Heart right ventricle (tissue), 16 donors: ENCODE data around the gene NPLOC4. TPM values are rescaled to one million over a fixed set of nuclear protein-coding genes. Genes with fewer than 3 reads are reported as not detected.
A peak's percentile ranks its signal among the peaks of the same experiment; 100 is the strongest.

Experiments
- ATAC-seq, 8 donors: fragments of 200-7000 bp; cut with Tn5 transposase; one replicate each; pipeline ENCODE4 v1.9.1; 2020; ENCODE audit warnings: mild to moderate bottlenecking in 8 of 8, moderate library complexity in 8 of 8, moderate number of reproducible peaks in 1 of 8
- DNase-seq, 2 donors: peaks; one replicate each; pipeline ENCODE4 v3.0.0-alpha.2; 2020
- H3K27ac ChIP-seq, 10 donors: fragments of 200-600 bp; sonication (generic) in 2 of 10; one replicate each; pipeline versions ENCODE4 v1.5.0 to v1.8.0; 2020 to 2022; ENCODE audit warnings: mild to moderate bottlenecking in 3 of 10
- H3K27me3 ChIP-seq, 7 donors: fragments of 200-600 bp; one replicate each; pipeline ENCODE4 v1.8.0; 2021 to 2022; ENCODE audit warnings: mild to moderate bottlenecking in 2 of 7
- H3K36me3 ChIP-seq, 9 donors: fragments of 200-600 bp; sonication (generic) in 1 of 9; one replicate each; pipeline versions ENCODE4 v1.5.0 to v1.8.0; 2020 to 2022; ENCODE audit warnings: mild to moderate bottlenecking in 2 of 9
- H3K4me1 ChIP-seq, 9 donors: fragments of 200-600 bp; sonication (generic) in 1 of 9; one replicate each; pipeline versions ENCODE4 v1.5.0 to v1.8.0; 2020 to 2022; ENCODE audit warnings: mild to moderate bottlenecking in 4 of 9
- H3K4me3 ChIP-seq, 10 donors: fragments of 200-600 bp; sonication (generic) in 2 of 10; one replicate each; pipeline versions ENCODE4 v1.5.0 to v1.8.0; 2020 to 2022; ENCODE audit warnings: mild to moderate bottlenecking in 7 of 10, moderate library complexity in 2 of 10
- H3K9me3 ChIP-seq, 11 donors: fragments of 200-600 bp in 10 of 11; sonication (generic) in 2 of 11; one replicate each; pipeline versions ENCODE4 v1.5.0 to v1.8.0; 2013 to 2022; ENCODE audit warnings: mild to moderate bottlenecking in 2 of 11, control low read depth in 1 of 11, moderate library complexity in 1 of 11
- WGBS, 2 donors: extraction: QIAGEN DNeasy Blood & Tissue Kit; methylation state at CpG; one replicate each; pipeline ENCODE4 v1.1.7; 2013; ENCODE audit warnings: inconsistent platforms in 1 of 2; 5-methylcytosine and 5-hydroxymethylcytosine counted together
- intact Hi-C, 10 donors: fragments of 100-400 bp; cut with DNase I; formaldehyde crosslinking; loops; one replicate each; pipeline versions ENCODE4 v1.11.1 to v1.14.2; 2022
- polyA plus RNA-seq, 2 donors: library from polyadenylated mRNA; stranded (reverse); fragments of 200-250 nt; gene quantifications; one replicate each; pipeline ENCODE4 v1.2.3, GENCODE V29; 2013
- total RNA-seq, 10 donors: library from RNA; stranded (reverse); fragmentation: NEBNext Ultra II Directional in 3 of 10; extraction: Animal tissue kit (Norgen Biotek cat#: 25700) in 3 of 10; gene quantifications; one replicate each; pipeline versions ENCODE4 v1.2.1 to v1.2.4, GENCODE V29; 2021 to 2023
- TF ChIP-seq, protein P1 (sequence below), 9 donors: fragments of 200-600 bp; sonication (generic) in 2 of 9; IDR thresholded peaks; one replicate each; pipeline versions ENCODE4 v1.5.0 to v1.8.0; 2021 to 2022; ENCODE audit warnings: antibody characterized with exemption in 9 of 9, mild to moderate bottlenecking in 5 of 9, moderate library complexity in 1 of 9
- donor health status: Arrhythmogenic right ventricular cardiomyopathy.
- donor health status: ischemic (EF 13 %, LVEDD 7.1; RV severe dilation, severe dysfunction).
- donor health status: healthy with polysubstance abuse.
- donor health status: DM: no; HTN: yes; CAD: no.
- donor health status: DM: no; HTN: no; CAD: no.
- donor health status: ischemic (EF 25% LVEDD 6.9; RV normal size, moderate dysfunction).
- donor health status: ischemic (EF 25% LVEDD 5.7; RV mildly dilated, moderate dysfunction).
- donor health status: healthy.
- donor health status: DM: yes; HTN: yes; CAD: no.
- donor health status: Ischemic cardiomyopathy.
- donor health status: ischemic (EF 35%, LVEDD 5.7; RV mildly dilated, moderate dysfunction).
- donor health status: nonischemic (EF 11% LVEDD 7.7; RV severe dilation, severe dysfunction).
- donor health status: DM: yes; HTN: yes; CAD: no.
- donor health status: PGD.
- donor health status: ischemic (EF 29% LVEDD 5.4; RV normal size, mild dysfunction).
- donor health status: nonischemic (EF 23%, LVEDD 6.1; RV moderate dilation, normal function).

NPLOC4 gene
- total and polyA plus RNA-seq, 12 donors, result 30.7 to 115 (median 95.2) TPM

DNA sequence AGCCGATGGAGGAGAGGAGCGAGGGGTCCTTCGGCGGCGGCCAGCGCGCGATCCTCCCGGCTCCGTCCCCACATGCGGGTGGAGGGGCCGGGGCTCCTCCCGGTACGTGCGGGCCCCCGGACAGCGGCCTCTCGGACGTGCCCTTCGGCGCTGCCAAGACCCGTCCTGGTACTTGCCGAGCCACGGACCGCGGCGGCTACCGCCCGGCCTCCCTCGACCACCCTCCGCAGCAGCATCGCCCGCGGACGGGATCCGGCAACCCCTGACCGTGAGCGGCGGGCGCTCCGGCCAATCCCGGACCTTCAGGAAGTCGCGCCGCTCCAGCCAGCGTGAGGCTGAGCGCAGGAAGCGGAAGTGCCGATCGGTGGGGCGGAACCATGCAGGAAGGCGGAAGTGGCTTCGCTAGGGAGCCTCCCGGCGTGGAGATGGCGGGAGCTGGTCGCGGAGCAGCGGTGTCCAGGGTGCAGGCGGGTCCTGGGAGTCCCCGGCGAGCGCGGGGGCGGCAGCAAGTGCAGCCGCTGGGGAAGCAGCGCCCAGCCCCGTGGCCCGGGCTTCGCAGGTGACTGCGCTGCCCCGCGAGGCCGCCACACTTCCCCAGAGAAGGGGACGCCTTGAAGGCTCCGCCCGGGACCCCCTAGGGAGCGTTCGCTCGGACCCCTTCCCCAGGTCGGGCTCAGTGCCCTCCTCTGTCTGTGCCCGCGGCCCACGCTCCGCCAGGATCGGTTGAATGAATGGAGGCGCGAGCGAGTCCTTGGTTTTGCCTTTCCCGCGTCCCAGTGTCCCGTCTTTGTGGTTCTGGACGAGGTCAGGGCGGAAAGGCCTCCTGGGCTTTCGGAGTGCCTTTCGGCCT is 29.7 kb upstream of the NPLOC4 start, which contains the start of the genes CCDC137 and OXLD1:
CCDC137 (plus strand) TSS at position 396 of the 850 bp plus-strand sequence; CDS start at position 426, 30 bp downstream.
OXLD1 (minus strand) TSS at position 264 of the 850 bp plus-strand sequence; CDS start at position 236, 28 bp downstream.
- peak; percentile 97 for DNase-seq
- 0 to 1% methylated on average over 87 to 96 of the region's 96 CpGs for WGBS, 2 donors

DNA sequence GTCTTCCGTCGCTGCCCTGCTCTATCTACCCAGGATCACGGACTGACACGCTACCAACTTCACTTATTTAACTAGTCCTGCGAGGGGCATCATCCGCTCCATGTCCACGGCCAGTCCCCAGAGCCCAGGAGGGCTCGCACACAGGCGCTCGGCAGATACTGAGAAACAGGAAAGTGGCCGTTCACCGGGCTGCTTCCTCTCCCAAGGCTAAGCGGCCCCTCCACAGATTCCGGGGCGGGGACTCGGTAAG is 29.1 kb upstream of the NPLOC4 start:
- H3K27ac ChIP-seq, result peak overlapping the region; percentile 30 to 97 (median 92)
- intact Hi-C loops, result loop anchor here in 2 of 10 donors (1.0 to 2.0 kb wide), 3 partner anchors 17 to 29 kb away; partner anchors contain the start of genes NPLOC4 (in 2 of the 2), TSPAN10 (in 2 of the 2) and ARL16 (in 1 of the 2)

More for the DNA sequence above, 29.7 kb upstream of the NPLOC4 start, which contains the start of the genes CCDC137 and OXLD1:
- Histone ChIP-seq H3K36me3 (peaks cover 0 to 48% (median 0%) of the 10 kb centered on the region in 9 donors), H3K4me1 (peaks cover 6 to 29% (median 24%) of the 10 kb centered on the region in 9 donors), H3K4me3 (peak within 1 kb of the TSS; percentile 71 to 99 (median 94)), H3K27me3 (no peaks in the 10 kb centered on the region), H3K9me3 (no peaks in the 10 kb centered on the region), H3K27ac (peak within 1 kb of the TSS; percentile 30 to 97 (median 92))
- intact Hi-C loops, result loop anchor here in 2 of 10 donors (1.0 to 2.0 kb wide), 3 partner anchors 17 to 30 kb away; partner anchors contain the start of genes NPLOC4 (in 2 of the 2), TSPAN10 (in 2 of the 2) and ARL16 (in 1 of the 2)
- peak; percentile 96 to 100 (median 99) for ATAC-seq
- TF ChIP-seq, protein P1, sequence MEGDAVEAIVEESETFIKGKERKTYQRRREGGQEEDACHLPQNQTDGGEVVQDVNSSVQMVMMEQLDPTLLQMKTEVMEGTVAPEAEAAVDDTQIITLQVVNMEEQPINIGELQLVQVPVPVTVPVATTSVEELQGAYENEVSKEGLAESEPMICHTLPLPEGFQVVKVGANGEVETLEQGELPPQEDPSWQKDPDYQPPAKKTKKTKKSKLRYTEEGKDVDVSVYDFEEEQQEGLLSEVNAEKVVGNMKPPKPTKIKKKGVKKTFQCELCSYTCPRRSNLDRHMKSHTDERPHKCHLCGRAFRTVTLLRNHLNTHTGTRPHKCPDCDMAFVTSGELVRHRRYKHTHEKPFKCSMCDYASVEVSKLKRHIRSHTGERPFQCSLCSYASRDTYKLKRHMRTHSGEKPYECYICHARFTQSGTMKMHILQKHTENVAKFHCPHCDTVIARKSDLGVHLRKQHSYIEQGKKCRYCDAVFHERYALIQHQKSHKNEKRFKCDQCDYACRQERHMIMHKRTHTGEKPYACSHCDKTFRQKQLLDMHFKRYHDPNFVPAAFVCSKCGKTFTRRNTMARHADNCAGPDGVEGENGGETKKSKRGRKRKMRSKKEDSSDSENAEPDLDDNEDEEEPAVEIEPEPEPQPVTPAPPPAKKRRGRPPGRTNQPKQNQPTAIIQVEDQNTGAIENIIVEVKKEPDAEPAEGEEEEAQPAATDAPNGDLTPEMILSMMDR (IDR thresholded peaks at IDR 0.05), result no peak

DNA sequence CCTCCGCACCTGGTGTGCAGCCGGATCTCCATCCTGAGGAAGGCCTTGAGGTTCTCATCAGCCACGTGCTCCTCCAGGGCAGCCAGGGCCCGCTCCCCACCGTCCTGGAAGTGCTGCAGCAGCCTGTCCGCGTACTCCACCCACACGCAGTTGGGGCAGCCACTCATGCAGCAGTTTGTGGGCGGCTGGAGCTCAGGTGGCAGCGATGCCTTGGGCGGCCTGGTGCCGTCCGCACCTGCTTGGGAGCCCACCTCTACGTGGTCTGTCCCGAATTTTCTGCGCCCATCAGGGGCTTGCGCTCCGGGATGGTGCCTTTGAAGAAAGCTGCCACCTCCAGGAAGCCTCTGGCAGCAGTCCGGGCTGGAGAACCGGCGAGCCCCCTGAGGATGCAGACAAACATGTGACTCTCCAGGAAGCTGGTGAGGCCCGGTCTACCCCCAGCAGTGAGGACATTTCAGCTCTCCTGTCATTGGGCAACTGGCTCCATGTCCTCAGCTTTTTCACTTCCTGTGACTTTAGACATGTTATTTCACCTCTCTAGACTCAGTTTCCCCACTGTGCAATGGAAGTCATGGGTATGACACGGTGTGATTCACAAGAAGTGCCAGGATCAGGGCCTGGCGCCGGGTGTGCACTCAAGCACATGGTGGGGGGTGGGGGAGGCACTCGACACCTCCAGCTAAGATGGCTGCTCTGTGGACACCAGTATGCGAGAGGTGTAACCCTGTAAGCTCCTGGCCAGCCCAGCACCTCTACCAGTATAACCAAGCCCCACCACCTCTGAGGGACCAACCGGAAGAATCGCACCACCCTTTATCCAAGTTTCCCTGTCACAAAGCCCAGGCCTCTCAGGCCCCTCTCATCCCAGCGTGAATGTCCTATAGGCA is 28.5 kb upstream of the NPLOC4 start:
- no peak for DNase-seq
- H3K27ac ChIP-seq, result peak overlapping the region; percentile 30 to 97 (median 92)
- peak overlapping the region; percentile 71 to 99 (median 94) for H3K4me3 ChIP-seq
- H3K4me1 ChIP-seq, result peaks cover 6 to 29% (median 24%) of the 10 kb centered on the region in 9 donors
- H3K9me3 ChIP-seq, result no peaks in the 10 kb centered on the region
- intact Hi-C loops, result loop anchor here in 2 of 10 donors (1.0 to 2.0 kb wide), 3 partner anchors 18 to 29 kb away; partner anchors contain the start of genes NPLOC4 (in 2 of the 2), TSPAN10 (in 2 of the 2) and ARL16 (in 1 of the 2)
- peaks cover 0 to 36% (median 0%) of the 10 kb centered on the region in 9 donors for H3K36me3 ChIP-seq
- peak in 6 of 8 donors; percentile 2 to 35 (median 7) for ATAC-seq
- TF ChIP-seq, protein P1 (IDR thresholded peaks at IDR 0.05), result no peak
- H3K27me3 ChIP-seq, result no peaks in the 10 kb centered on the region
- 61 to 65% methylated on average over 30 of the region's 30 CpGs for WGBS, 2 donors

More for the DNA sequence above, 29.1 kb upstream of the NPLOC4 start:
- Histone ChIP-seq H3K4me3 (peak overlapping the region; percentile 71 to 99 (median 94)), H3K36me3 (peaks cover 0 to 42% (median 0%) of the 10 kb centered on the region in 9 donors), H3K4me1 (peaks cover 6 to 29% (median 24%) of the 10 kb centered on the region in 9 donors), H3K27me3 (no peaks in the 10 kb centered on the region), H3K9me3 (no peaks in the 10 kb centered on the region)
- ATAC-seq (peak in 6 of 8 donors; percentile 6 to 51 (median 22)), DNase-seq (no peak)
- 0 to 1% methylated on average over 16 of the region's 16 CpGs for WGBS, 2 donors
- TF ChIP-seq, protein P1 (IDR thresholded peaks at IDR 0.05), result no peak
